AG08395 (cell line): Measurements from ENCODE around the gene DDX4.

Source experiments
- DNase-seq: peaks from one replicate; pipeline ENCODE4 v3.0.0; 2012; ENCODE audit warnings: mixed read lengths, low spot score

The DDX4 gene

GRCh38 chr5:55866485-55866884, 128.6 kb downstream of the DDX4 start:
- DNase-seq, result no peak
